K562 (cell line): ENCODE data around the gene RBBP5. TPM values are rescaled to one million over a fixed set of nuclear protein-coding genes. Genes with fewer than 3 reads are reported as not detected.
A peak's percentile ranks its signal among the peaks of the same experiment; 100 is the strongest.

Experiments
- ETV5 ChIP-seq: sonication (generic); formaldehyde crosslinking; IDR thresholded peaks from 2 replicates; pipeline ENCODE4 v1.4.0; 2020; ENCODE audit warnings: low read depth, mild to moderate bottlenecking, missing genetic modification reagents
- STAG1 ChIP-seq: sonication (generic); formaldehyde crosslinking; IDR thresholded peaks from 2 replicates; pipeline ENCODE4 v1.5.0; 2020; ENCODE audit warnings: missing genetic modification reagents, borderline replicate concordance
- polyA plus RNA-seq, 8 experiments: library from polyadenylated mRNA; depleted of rRNA in 4 of 8; stranded (reverse) in 5 of 8; unstranded in 3 of 8; fragments of >200 nt; fragmentation: Nextera tagmentation in 2 of 8; fragmentation: Illumina TruSeq in 1 of 8; extraction: Ambion mirVana in 2 of 8; extraction: Trizol in 1 of 8; gene quantifications; 2 replicates each; pipeline versions ENCODE4 v1.2.1 to v1.2.3, GENCODE V29; 2011 to 2014; ENCODE audit warnings: inconsistent platforms in 1 of 8, missing spikeins in 1 of 8
- total RNA-seq, 7 experiments: library from RNA; depleted of rRNA in 6 of 7; stranded (reverse); fragments of >200 nt in 6 of 7; fragmentation: Illumina TruSeq in 2 of 7; extraction: Trizol in 2 of 7; gene quantifications; 2 replicates each; pipeline versions ENCODE4 v1.2.1 to v1.2.3, GENCODE V29; 2011 to 2021; ENCODE audit warnings: low replicate concordance in 1 of 7
- TF ChIP-seq, protein P1 (sequence below), 2 experiments: fragments of 450-650 bp; formaldehyde crosslinking in 1 of 2; IDR thresholded peaks; 2 replicates each; pipeline versions ENCODE4 v1.4.0 to v1.6.1; 2014 to 2020; ENCODE audit warnings: mild to moderate bottlenecking in 2 of 2, borderline replicate concordance in 1 of 2, low read depth in 1 of 2
- TF ChIP-seq, protein P2 (sequence below): IDR thresholded peaks from 2 replicates; pipeline ENCODE4 v1.6.1; 2011; ENCODE audit warnings: borderline replicate concordance, low read depth, mild to moderate bottlenecking, moderate library complexity, low read length; ENCODE audit not compliant: insufficient read depth, poor library complexity, severe bottlenecking

RBBP5 gene
- total and polyA plus RNA-seq, 9 of the 15 experiments (the other 6 are each of a cell fraction or from before 2014, with no cell fraction given): 17.2 to 37.4 (median 28.4) TPM

DNA sequence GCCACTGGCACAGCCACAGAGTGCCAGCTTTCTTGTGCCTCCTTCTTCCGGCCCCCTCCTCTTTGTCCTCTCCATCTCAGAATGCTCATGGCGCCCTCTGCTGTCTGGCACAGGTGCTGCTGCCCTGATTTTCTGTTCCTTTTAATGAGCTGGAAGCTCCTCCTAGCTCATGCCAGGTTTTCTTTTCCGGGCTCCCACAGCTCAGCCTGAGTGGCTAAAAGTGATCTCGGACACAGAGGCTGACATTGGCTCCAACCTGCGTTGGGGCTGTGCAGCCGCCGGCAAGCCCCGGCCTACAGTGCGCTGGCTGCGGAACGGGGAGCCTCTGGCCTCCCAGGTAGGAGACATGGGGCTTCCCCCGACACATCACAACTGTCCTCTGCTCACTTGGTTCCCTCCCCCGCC lies 60.1 kb downstream of the RBBP5 start (continued):
- TF ChIP-seq, protein P1, sequence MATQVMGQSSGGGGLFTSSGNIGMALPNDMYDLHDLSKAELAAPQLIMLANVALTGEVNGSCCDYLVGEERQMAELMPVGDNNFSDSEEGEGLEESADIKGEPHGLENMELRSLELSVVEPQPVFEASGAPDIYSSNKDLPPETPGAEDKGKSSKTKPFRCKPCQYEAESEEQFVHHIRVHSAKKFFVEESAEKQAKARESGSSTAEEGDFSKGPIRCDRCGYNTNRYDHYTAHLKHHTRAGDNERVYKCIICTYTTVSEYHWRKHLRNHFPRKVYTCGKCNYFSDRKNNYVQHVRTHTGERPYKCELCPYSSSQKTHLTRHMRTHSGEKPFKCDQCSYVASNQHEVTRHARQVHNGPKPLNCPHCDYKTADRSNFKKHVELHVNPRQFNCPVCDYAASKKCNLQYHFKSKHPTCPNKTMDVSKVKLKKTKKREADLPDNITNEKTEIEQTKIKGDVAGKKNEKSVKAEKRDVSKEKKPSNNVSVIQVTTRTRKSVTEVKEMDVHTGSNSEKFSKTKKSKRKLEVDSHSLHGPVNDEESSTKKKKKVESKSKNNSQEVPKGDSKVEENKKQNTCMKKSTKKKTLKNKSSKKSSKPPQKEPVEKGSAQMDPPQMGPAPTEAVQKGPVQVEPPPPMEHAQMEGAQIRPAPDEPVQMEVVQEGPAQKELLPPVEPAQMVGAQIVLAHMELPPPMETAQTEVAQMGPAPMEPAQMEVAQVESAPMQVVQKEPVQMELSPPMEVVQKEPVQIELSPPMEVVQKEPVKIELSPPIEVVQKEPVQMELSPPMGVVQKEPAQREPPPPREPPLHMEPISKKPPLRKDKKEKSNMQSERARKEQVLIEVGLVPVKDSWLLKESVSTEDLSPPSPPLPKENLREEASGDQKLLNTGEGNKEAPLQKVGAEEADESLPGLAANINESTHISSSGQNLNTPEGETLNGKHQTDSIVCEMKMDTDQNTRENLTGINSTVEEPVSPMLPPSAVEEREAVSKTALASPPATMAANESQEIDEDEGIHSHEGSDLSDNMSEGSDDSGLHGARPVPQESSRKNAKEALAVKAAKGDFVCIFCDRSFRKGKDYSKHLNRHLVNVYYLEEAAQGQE (IDR thresholded peaks at IDR 0.05; ENCODE audit: borderline replicate concordance): peak; percentile 84
- TF ChIP-seq, protein P1 (CRISPR knock-in tag; IDR thresholded peaks at IDR 0.05; ENCODE audit: low read depth): no peak
- peak; percentile 45; the same call in 1 of the 2 replicates for TF ChIP-seq STAG1 (CRISPR knock-in tag)
- TF ChIP-seq, protein P2, sequence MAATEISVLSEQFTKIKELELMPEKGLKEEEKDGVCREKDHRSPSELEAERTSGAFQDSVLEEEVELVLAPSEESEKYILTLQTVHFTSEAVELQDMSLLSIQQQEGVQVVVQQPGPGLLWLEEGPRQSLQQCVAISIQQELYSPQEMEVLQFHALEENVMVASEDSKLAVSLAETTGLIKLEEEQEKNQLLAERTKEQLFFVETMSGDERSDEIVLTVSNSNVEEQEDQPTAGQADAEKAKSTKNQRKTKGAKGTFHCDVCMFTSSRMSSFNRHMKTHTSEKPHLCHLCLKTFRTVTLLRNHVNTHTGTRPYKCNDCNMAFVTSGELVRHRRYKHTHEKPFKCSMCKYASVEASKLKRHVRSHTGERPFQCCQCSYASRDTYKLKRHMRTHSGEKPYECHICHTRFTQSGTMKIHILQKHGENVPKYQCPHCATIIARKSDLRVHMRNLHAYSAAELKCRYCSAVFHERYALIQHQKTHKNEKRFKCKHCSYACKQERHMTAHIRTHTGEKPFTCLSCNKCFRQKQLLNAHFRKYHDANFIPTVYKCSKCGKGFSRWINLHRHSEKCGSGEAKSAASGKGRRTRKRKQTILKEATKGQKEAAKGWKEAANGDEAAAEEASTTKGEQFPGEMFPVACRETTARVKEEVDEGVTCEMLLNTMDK: peak; percentile 72
- 0 out of 2 replicates have a peak, but pooled peaks have one; percentile 40 for TF ChIP-seq ETV5
